IMR-90 (cell line): ENCODE measurements around the gene DNAJB2. TPM values are rescaled to one million over a fixed set of nuclear protein-coding genes. Genes with fewer than 3 reads are reported as not detected.

ENCODE experiments used
- ATAC-seq: fragments of 200-7000 bp; cut with Tn5 transposase; 2 replicates; pipeline ENCODE4 v1.9.1; 2020; ENCODE audit warnings: low read depth, mild to moderate bottlenecking, moderate library complexity
- Bru-seq: library from RNA; stranded (reverse); fragments of 400-500 nt; gene quantifications from one replicate; lab custom pipeline; 2021; lab: Mats Ljungman, UMichigan
- BruChase-seq, 2 experiments: library from RNA; stranded (reverse); fragments of 400-500 nt; gene quantifications; one replicate each; lab custom pipeline; 2021; lab: Mats Ljungman, UMichigan
- BruUV-seq: library from RNA; stranded (reverse); fragments of 400-500 nt; replicated peaks from 2 replicates; lab custom pipeline; 2021; lab: Mats Ljungman, UMichigan
- CTCF ChIA-PET: fragments of 300-600 bp; formaldehyde crosslinking; extraction: SDS; loops from one replicate; lab custom pipeline; 2021; ENCODE audit warnings: antibody characterized with exemption; lab: Yijun Ruan, JAX
- POLR2A ChIA-PET: fragments of 300-600 bp; sonication (Branson Sonifier 250); formaldehyde crosslinking; loops from one replicate; lab custom pipeline; 2022; ENCODE audit warnings: antibody characterized with exemption; ENCODE audit not compliant: unreplicated experiment; lab: Charles Lee
- DNase-seq: peaks from one replicate; pipeline ENCODE4 v3.0.0; 2013
- H2AFZ ChIP-seq: replicated peaks from 2 replicates; pipeline ENCODE3; 2013; ENCODE audit warnings: low read length, mild to moderate bottlenecking; ENCODE audit not compliant: poor library complexity
- H2AK5ac ChIP-seq: 2 replicates; pipeline ENCODE4 v1.6.1; 2013; ENCODE audit warnings: low read depth, low read length, inconsistent platforms
- H2AK9ac ChIP-seq: replicated peaks from 2 replicates; pipeline ENCODE3; 2013; ENCODE audit warnings: mild to moderate bottlenecking, low read depth, low read length, moderate library complexity; ENCODE audit not compliant: poor library complexity
- H2BK120ac ChIP-seq: 2 replicates; pipeline ENCODE4 v1.6.1; 2013; ENCODE audit warnings: low read depth, low read length, inconsistent platforms
- H2BK15ac ChIP-seq: 3 replicates; pipeline ENCODE4 v1.6.1; 2013; ENCODE audit warnings: low read depth, low read length, inconsistent platforms
- H2BK20ac ChIP-seq: 2 replicates; pipeline ENCODE4 v1.6.1; 2013; ENCODE audit warnings: low read depth, mild to moderate bottlenecking, inconsistent platforms, low read length, moderate library complexity
- H2BK5ac ChIP-seq: 2 replicates; pipeline ENCODE4 v1.6.1; 2013; ENCODE audit warnings: mild to moderate bottlenecking, low read depth, low read length, inconsistent platforms; ENCODE audit not compliant: poor library complexity, severe bottlenecking
- H3K14ac ChIP-seq: replicated peaks from 2 replicates; pipeline ENCODE4 v1.6.1; 2013; ENCODE audit warnings: low read depth, low read length, inconsistent platforms
- H3K18ac ChIP-seq: 2 replicates; pipeline ENCODE4 v1.6.1; 2013; ENCODE audit warnings: low read depth, low read length, control low read depth
- H3K23ac ChIP-seq: 2 replicates; pipeline ENCODE4 v1.6.1; 2013; ENCODE audit warnings: low read depth, low read length, inconsistent platforms
- H3K27ac ChIP-seq: 2 replicates; pipeline ENCODE4 v1.5.1; 2013; ENCODE audit warnings: mild to moderate bottlenecking, control low read depth, low read length; ENCODE audit not compliant: insufficient read depth
- H3K27me3 ChIP-seq: 2 replicates; pipeline ENCODE4 v1.6.1; 2013; ENCODE audit warnings: low read length; ENCODE audit not compliant: control insufficient read depth, insufficient read depth
- H3K36me3 ChIP-seq: 2 replicates; pipeline ENCODE4 v1.6.1; 2013; ENCODE audit warnings: low read length, mixed read lengths; ENCODE audit not compliant: control insufficient read depth, insufficient read depth
- H3K4ac ChIP-seq: 2 replicates; pipeline ENCODE4 v1.6.1; 2013; ENCODE audit warnings: low read depth, low read length, inconsistent platforms
- H3K4me1 ChIP-seq: 2 replicates; pipeline ENCODE4 v1.6.1; 2013; ENCODE audit warnings: low read length, mixed read lengths; ENCODE audit not compliant: control insufficient read depth, insufficient read depth
- H3K4me2 ChIP-seq: 2 replicates; pipeline ENCODE4 v1.6.1; 2013; ENCODE audit warnings: low read depth, mild to moderate bottlenecking, control low read depth, low read length, moderate library complexity
- H3K4me3 ChIP-seq: 2 replicates; pipeline ENCODE4 v1.5.1; 2013; ENCODE audit warnings: low read depth, mild to moderate bottlenecking, control low read depth, low read length, moderate library complexity; ENCODE audit not compliant: insufficient read depth
- H3K56ac ChIP-seq: 2 replicates; pipeline ENCODE4 v1.6.1; 2013; ENCODE audit warnings: low read length, inconsistent platforms; ENCODE audit not compliant: insufficient read depth; ENCODE audit errors: extremely low read depth
- H3K79me1 ChIP-seq, 2 experiments: 2 replicates each; pipeline ENCODE4 v1.6.1; 2013; ENCODE audit warnings: low read length in 2 of 2, inconsistent platforms in 1 of 2, low read depth in 1 of 2
- H3K9ac ChIP-seq: 2 replicates; pipeline ENCODE4 v1.6.1; 2013; ENCODE audit warnings: low read depth, low read length, control low read depth
- H3K9me1 ChIP-seq: 2 replicates; pipeline ENCODE4 v1.6.1; 2013; ENCODE audit warnings: low read length, inconsistent platforms; ENCODE audit not compliant: insufficient read depth
- H3K9me3 ChIP-seq: 2 replicates; pipeline ENCODE4 v1.6.1; 2013; ENCODE audit warnings: low read length; ENCODE audit not compliant: control insufficient read depth, insufficient read depth
- H4K20me1 ChIP-seq: 2 replicates; pipeline ENCODE4 v1.6.1; 2013; ENCODE audit warnings: low read length, inconsistent platforms; ENCODE audit not compliant: insufficient read depth
- H4K5ac ChIP-seq: 2 replicates; pipeline ENCODE4 v1.6.1; 2013; ENCODE audit warnings: mild to moderate bottlenecking, low read depth, low read length, control low read depth
- H4K8ac ChIP-seq, 2 experiments: 2 replicates each; pipeline ENCODE4 v1.6.1; 2013; ENCODE audit warnings: low read depth in 2 of 2, low read length in 2 of 2, control low read depth in 1 of 2, inconsistent platforms in 1 of 2
- H4K91ac ChIP-seq: 2 replicates; pipeline ENCODE4 v1.6.1; 2013; ENCODE audit warnings: low read depth, low read length, inconsistent platforms; ENCODE audit not compliant: insufficient read depth
- CEBPB ChIP-seq: IDR thresholded peaks from 2 replicates; pipeline ENCODE4 v1.6.1; 2012; ENCODE audit warnings: low read depth, low read length, improper control_type of control experiment
- CTCF ChIP-seq: conservative IDR thresholded peaks from 2 replicates; pipeline ENCODE4 v1.5.1; 2012; ENCODE audit warnings: mild to moderate bottlenecking, low read depth, low read length, improper control_type of control experiment
- ELK1 ChIP-seq: fragments of 150-350 bp; IDR thresholded peaks from 2 replicates; pipeline ENCODE4 v1.6.1; 2016; ENCODE audit warnings: low read depth, mild to moderate bottlenecking, low read length, moderate library complexity, borderline replicate concordance
- FOS ChIP-seq: fragments of 150-350 bp; IDR thresholded peaks from 2 replicates; pipeline ENCODE4 v1.6.1; 2016; ENCODE audit warnings: low read depth, low read length
- MAFK ChIP-seq: IDR thresholded peaks from 2 replicates; pipeline ENCODE4 v1.6.1; 2012; ENCODE audit warnings: low read depth, low read length, improper control_type of control experiment
- MAZ ChIP-seq: IDR thresholded peaks from 2 replicates; pipeline ENCODE4 v1.6.1; 2012; ENCODE audit warnings: low read depth, mild to moderate bottlenecking, low read length, improper control_type of control experiment, moderate library complexity, borderline replicate concordance
- NFE2L2 ChIP-seq: fragments of 150-350 bp; IDR thresholded peaks from 2 replicates; pipeline ENCODE4 v1.6.1; 2016; ENCODE audit warnings: low read depth, mild to moderate bottlenecking, low read length
- POLR2A ChIP-seq: IDR thresholded peaks from 2 replicates; pipeline ENCODE4 v1.6.1; 2012; ENCODE audit warnings: mild to moderate bottlenecking, low read depth, low read length
- RFX5 ChIP-seq: IDR thresholded peaks from 2 replicates; pipeline ENCODE4 v1.8.0; 2012; ENCODE audit warnings: low read depth, mild to moderate bottlenecking, low read length, moderate library complexity
- USF2 ChIP-seq: fragments of 150-350 bp; IDR thresholded peaks from 2 replicates; pipeline ENCODE4 v1.6.1; 2017; ENCODE audit warnings: mild to moderate bottlenecking, antibody characterized with exemption, low read length, low read depth
- WGBS, 2 experiments: methylation state at CpG; one replicate each; pipeline versions ENCODE4 v1.1.5 to v1.1.7; 2013; ENCODE audit warnings: missing lambda C conversion rate in 2 of 2; ENCODE audit not compliant: insufficient read length in 1 of 2; ENCODE audit errors: extremely low coverage in 2 of 2; 5-methylcytosine and 5-hydroxymethylcytosine counted together
- dilution Hi-C: fragments of 300-500 bp; cut with HindIII; formaldehyde crosslinking; loops from one replicate; pipeline ENCODE4 v1.14.3; 2018; ENCODE audit warnings: low sequenced_read_pairs; ENCODE audit not compliant: unreplicated experiment
- in situ Hi-C: fragments of 300-500 bp; cut with MboI; formaldehyde crosslinking; loops from 3 replicates; pipeline ENCODE4 v1.14.3; 2019; ENCODE audit warnings: low sequenced_read_pairs, inconsistent platforms, mixed read lengths
- intact Hi-C: fragments of 100-400 bp; cut with micrococcal nuclease; formaldehyde crosslinking; loops from 2 replicates; pipeline ENCODE4 v1.10.0; 2022
- long read RNA-seq: library from polyadenylated mRNA; unstranded; transcript quantifications from one replicate; pipeline ENCODE4 v2.0.0, GENCODE V29; 2021; ENCODE audit not compliant: unreplicated experiment
- polyA plus RNA-seq, 3 experiments: library from polyadenylated mRNA; depleted of rRNA; stranded (reverse); fragments of >200 nt; gene quantifications; 2 replicates each; pipeline ENCODE4 v1.2.3, GENCODE V29; 2012; ENCODE audit warnings: low replicate concordance in 1 of 3
- total RNA-seq: library from RNA; depleted of rRNA; stranded (reverse); fragments of >200 nt; gene quantifications from 2 replicates; pipeline ENCODE4 v1.2.3, GENCODE V29; 2012; rRNA removed

DNAJB2 gene
- total RNA-seq, result 30.6 and 43.0 TPM in 2 replicates
- 45.8 and 50.7 TPM in 2 replicates for polyA plus RNA-seq (2012; rRNA removed)
- 48.2 and 52.0 TPM in 2 replicates for polyA plus RNA-seq (2012; cell fraction: cytosol; rRNA removed)
- 150 and 169 TPM in 2 replicates for polyA plus RNA-seq (2012; cell fraction: nucleus; rRNA removed; ENCODE audit: low replicate concordance)
- Bru-seq, nascent RNA, result percentile 71 among the genes with signal in this experiment
- BruChase-seq, experiment 1, labeled RNA remaining after a 6-hour chase, result percentile 78 among the genes with signal in this experiment
- percentile 81 among the genes with signal in this experiment for BruChase-seq, experiment 2, labeled RNA remaining after a 2-hour chase
- long read RNA-seq, transcript DNAJB2-202 (10 exons, 1,946 nt), result major isoform, 5 of 12 reads
- long read RNA-seq, partial matches to known transcripts, result 0 of 12 reads
- long read RNA-seq, other reads (novel, unspliced or antisense), result 7 of 12 reads

- H3K4me2 ChIP-seq, result peak within 1 kb of the TSS; percentile 95
- dilution Hi-C loops, result no loop called here
- H4K91ac ChIP-seq, result peak within 1 kb of the TSS; percentile 67
- DNase-seq (peak; percentile 99), ATAC-seq (peak; percentile 91)
- peak within 1 kb of the TSS; percentile 87 for H3K56ac ChIP-seq
- H3K9ac ChIP-seq, result peak within 1 kb of the TSS; percentile 85
- intact Hi-C loops, result loop anchor here (1.0 to 5.0 kb wide), 3 partner anchors 10 to 102 kb away; partner anchors contain the start of genes ABCB6, CNPPD1 and RETREG2
- H2AFZ ChIP-seq, result peak within 1 kb of the TSS; percentile 96
- 1% methylated on average over 27 of the region's 65 CpGs; no CpG with 5 or more reads in 1 of the 2 experiments for WGBS, 2 experiments
- H3K18ac ChIP-seq, result peak within 1 kb of the TSS; percentile 80
- H3K4ac ChIP-seq, result peak within 1 kb of the TSS; percentile 85
- peak within 1 kb of the TSS; percentile 96 for H3K14ac ChIP-seq
- H3K27ac ChIP-seq, result peak within 1 kb of the TSS; percentile 82
- H2BK5ac ChIP-seq, result peak within 1 kb of the TSS; percentile 79
- peak within 1 kb of the TSS; percentile 96 for H2BK120ac ChIP-seq
- peaks cover 14% of the 10 kb centered on the region for H3K4me1 ChIP-seq
- H2AK5ac ChIP-seq, result peak within 1 kb of the TSS; percentile 96
- H3K4me3 ChIP-seq, result peak within 1 kb of the TSS; percentile 65
- H3K79me1 ChIP-seq, result peaks cover 16 to 30% of the 10 kb centered on the region in 2 experiments
- CTCF ChIA-PET, result interaction anchor here (0.6 to 3.2 kb wide), 7 partner anchors 10 to 108 kb away, joined by 3 to 29 read pairs (median 3); no protein-coding TSS in a partner anchor
- H2BK20ac ChIP-seq, result peak within 1 kb of the TSS; percentile 91
- in situ Hi-C loops, result no loop called here
- H3K36me3 ChIP-seq, result peaks cover 37% of the 10 kb centered on the region
- peak within 1 kb of the TSS; percentile 90 for H4K5ac ChIP-seq
- H3K9me1 ChIP-seq, result peaks cover 8% of the 10 kb centered on the region
- H3K23ac ChIP-seq, result peak within 1 kb of the TSS; percentile 83
- H2AK9ac ChIP-seq, result peak within 1 kb of the TSS; percentile 49
- BruUV-seq, result no TSS peak
- peak within 1 kb of the TSS; percentile 75; the same call in 2 of the 3 replicates for H2BK15ac ChIP-seq
- no peaks in the 10 kb centered on the region for H3K9me3 ChIP-seq
- no peaks in the 10 kb centered on the region for H3K27me3 ChIP-seq
- H4K8ac ChIP-seq, result peak within 1 kb of the TSS; percentile 87; a peak in 3 of 4 replicates
- H4K20me1 ChIP-seq, result no peaks in the 10 kb centered on the region
- POLR2A ChIA-PET, result interaction anchor here (0.5 kb wide), 1 partner anchor 9 kb away, joined by 3 read pairs; no protein-coding TSS in a partner anchor
- TF ChIP-seq CTCF (peak; percentile 45), FOS (0 out of 2 replicates have a peak, but pooled peaks have one; percentile 22), MAZ (peak; percentile 96), ELK1 (no peak), POLR2A (peak; percentile 89), MAFK (no peak), CEBPB (peak; percentile 38; the same call in 1 of the 2 replicates), NFE2L2 (no peak; the same call in 1 of the 2 replicates), USF2 (0 out of 2 replicates have a peak, but pooled peaks have one; percentile 16), RFX5 (no peak)
Measured at GRCh38 chr2:219279151-219279915, at the start of gene DNAJB2. DNAJB2 (plus strand) TSS chr2:219279366; CDS start chr2:219279834, 468 bp downstream.
